Fibroblast of lung (primary cell): Measurements from ENCODE around the gene SMOC2. TPM values are rescaled to one million over a fixed set of nuclear protein-coding genes. Genes with fewer than 3 reads are reported as not detected.

Experiments used
- DNase-seq, 2 donors: peaks; one replicate each; pipeline versions ENCODE4 v3.0.0 to v3.0.0-alpha.2; 2010; ENCODE audit warnings: low read depth in 2 of 2
- H2AFZ ChIP-seq: 2 replicates; pipeline ENCODE4 v1.5.1; 2012; ENCODE audit warnings: low read length, control low read depth, inconsistent platforms
- H3K27ac ChIP-seq: 2 replicates; pipeline ENCODE4 v1.5.1; 2011; ENCODE audit warnings: low read length, control low read depth; ENCODE audit not compliant: insufficient read depth
- H3K27me3 ChIP-seq: 2 replicates; pipeline ENCODE4 v1.5.1; 2011; ENCODE audit warnings: mild to moderate bottlenecking, low read length; ENCODE audit not compliant: control insufficient read depth, insufficient read depth
- H3K36me3 ChIP-seq: 2 replicates; pipeline ENCODE4 v1.5.1; 2011; ENCODE audit warnings: low read length; ENCODE audit not compliant: control insufficient read depth, insufficient read depth
- H3K4me1 ChIP-seq: 2 replicates; pipeline ENCODE4 v1.5.1; 2011; ENCODE audit warnings: low read length; ENCODE audit not compliant: control insufficient read depth, insufficient read depth; ENCODE audit errors: extremely low read depth
- H3K4me2 ChIP-seq: 2 replicates; pipeline ENCODE4 v1.5.1; 2011; ENCODE audit warnings: low read length, control low read depth; ENCODE audit not compliant: insufficient read depth; ENCODE audit errors: extremely low read depth
- H3K4me3 ChIP-seq, 4 experiments: fragments of 200-600 bp in 1 of 4; sonication (generic) in 1 of 4; replicated peaks in 1 of 4; 2 replicates each; pipeline ENCODE4 v1.5.1; 2011 to 2016; ENCODE audit warnings: low read length in 4 of 4, low read depth in 3 of 4, mild to moderate bottlenecking in 3 of 4, control low read depth in 2 of 4, inconsistent platforms in 1 of 4, mixed read lengths in 1 of 4; ENCODE audit not compliant: insufficient read depth in 1 of 4; ENCODE audit errors: control extremely low read depth in 1 of 4
- H3K79me2 ChIP-seq: 2 replicates; pipeline ENCODE4 v1.5.1; 2012; ENCODE audit warnings: mild to moderate bottlenecking, low read length, inconsistent platforms; ENCODE audit not compliant: control insufficient read depth, insufficient read depth
- H3K9ac ChIP-seq: 2 replicates; pipeline ENCODE4 v1.5.1; 2011; ENCODE audit warnings: mild to moderate bottlenecking, low read length, control low read depth; ENCODE audit not compliant: insufficient read depth
- H3K9me3 ChIP-seq: 2 replicates; pipeline ENCODE4 v1.5.1; 2012; ENCODE audit warnings: low read depth, low read length; ENCODE audit not compliant: control insufficient read depth, insufficient read depth
- H4K20me1 ChIP-seq: 2 replicates; pipeline ENCODE4 v1.5.1; 2011; ENCODE audit warnings: low read length; ENCODE audit not compliant: control insufficient read depth, insufficient read depth; ENCODE audit errors: extremely low read depth
- EZH2 ChIP-seq: IDR thresholded peaks from 2 replicates; pipeline ENCODE4 v1.5.1; 2012; ENCODE audit warnings: low read length, control low read depth, mild to moderate bottlenecking; ENCODE audit errors: missing control alignments
- polyA plus RNA-seq, 2 donors: library from polyadenylated mRNA; depleted of rRNA in 1 of 2; stranded (reverse) in 1 of 2; unstranded in 1 of 2; fragments of >200 nt; gene quantifications; 2 replicates each; pipeline ENCODE4 v1.2.1, GENCODE V29; 2011 to 2012; ENCODE audit warnings: missing spikeins in 1 of 2
- total RNA-seq: library from RNA; depleted of rRNA; stranded (reverse); fragments of >200 nt; gene quantifications from 2 replicates; pipeline ENCODE4 v1.2.1, GENCODE V29; 2014
- TF ChIP-seq, protein P1 (sequence below), 2 donors: IDR thresholded peaks in 1 of 2; conservative IDR thresholded peaks in 1 of 2; 1 replicate in 1 of 2; 2 replicates in 1 of 2; pipeline ENCODE4 v1.5.1; 2011 to 2012; ENCODE audit warnings: low read length in 2 of 2, control low read depth in 1 of 2, inconsistent platforms in 1 of 2, low read depth in 1 of 2, mild to moderate bottlenecking in 1 of 2

The SMOC2 gene
- total and polyA plus RNA-seq, 2 donors (not counting 1 experiment from before 2014, with no cell fraction given): not detected

DNA sequence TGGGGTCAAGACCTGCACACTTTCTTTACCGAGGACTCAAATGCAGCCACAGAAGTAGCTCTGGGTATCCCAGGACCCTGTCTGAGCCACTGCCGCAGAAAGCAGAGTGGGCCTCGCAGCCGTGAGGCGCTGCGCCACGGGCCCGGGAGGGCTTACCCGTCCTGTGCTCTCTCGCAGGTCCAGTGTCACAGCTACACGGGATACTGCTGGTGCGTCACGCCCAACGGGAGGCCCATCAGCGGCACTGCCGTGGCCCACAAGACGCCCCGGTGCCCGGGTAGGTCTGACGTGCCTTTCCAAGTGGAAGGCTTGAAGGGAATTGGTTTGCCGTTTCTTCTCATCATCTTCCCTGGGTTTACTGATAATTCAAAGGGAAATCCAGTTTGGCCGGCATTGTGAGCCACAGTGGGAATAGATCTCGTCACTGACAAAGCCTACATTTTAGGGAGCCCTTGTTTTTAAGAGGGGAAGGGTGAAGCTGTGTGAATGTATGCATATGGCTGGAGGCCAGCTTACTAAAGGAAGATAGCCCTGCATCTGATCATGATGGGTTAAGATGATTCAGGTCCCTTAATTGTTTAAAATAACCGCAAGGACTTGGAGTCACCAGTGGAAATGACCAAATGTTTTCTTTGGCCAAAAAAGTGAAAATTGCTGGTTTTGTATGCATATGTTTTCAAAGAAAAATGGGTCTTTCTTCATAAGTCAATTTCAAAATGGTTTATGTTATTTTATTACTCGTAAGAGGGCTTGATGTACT is 86.6 kb downstream of the SMOC2 start:
- Histone ChIP-seq H3K4me3 (no peak overlapping the region), H3K9me3 (no peaks in the 10 kb centered on the region), H3K27me3 (no peaks in the 10 kb centered on the region), H4K20me1 (no peaks in the 10 kb centered on the region), H3K4me2 (no peak overlapping the region), H3K9ac (no peak overlapping the region), H2AFZ (no peak overlapping the region), H3K79me2 (no peaks in the 10 kb centered on the region), H3K36me3 (no peaks in the 10 kb centered on the region), H3K27ac (no peak overlapping the region), H3K4me1 (no peaks in the 10 kb centered on the region)
- DNase-seq: peak; percentile 35 to 72
- no peak for TF ChIP-seq EZH2
- TF ChIP-seq, protein P1, sequence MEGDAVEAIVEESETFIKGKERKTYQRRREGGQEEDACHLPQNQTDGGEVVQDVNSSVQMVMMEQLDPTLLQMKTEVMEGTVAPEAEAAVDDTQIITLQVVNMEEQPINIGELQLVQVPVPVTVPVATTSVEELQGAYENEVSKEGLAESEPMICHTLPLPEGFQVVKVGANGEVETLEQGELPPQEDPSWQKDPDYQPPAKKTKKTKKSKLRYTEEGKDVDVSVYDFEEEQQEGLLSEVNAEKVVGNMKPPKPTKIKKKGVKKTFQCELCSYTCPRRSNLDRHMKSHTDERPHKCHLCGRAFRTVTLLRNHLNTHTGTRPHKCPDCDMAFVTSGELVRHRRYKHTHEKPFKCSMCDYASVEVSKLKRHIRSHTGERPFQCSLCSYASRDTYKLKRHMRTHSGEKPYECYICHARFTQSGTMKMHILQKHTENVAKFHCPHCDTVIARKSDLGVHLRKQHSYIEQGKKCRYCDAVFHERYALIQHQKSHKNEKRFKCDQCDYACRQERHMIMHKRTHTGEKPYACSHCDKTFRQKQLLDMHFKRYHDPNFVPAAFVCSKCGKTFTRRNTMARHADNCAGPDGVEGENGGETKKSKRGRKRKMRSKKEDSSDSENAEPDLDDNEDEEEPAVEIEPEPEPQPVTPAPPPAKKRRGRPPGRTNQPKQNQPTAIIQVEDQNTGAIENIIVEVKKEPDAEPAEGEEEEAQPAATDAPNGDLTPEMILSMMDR (conservative IDR thresholded peaks at IDR 0.05 in 1 of 2, IDR thresholded peaks at IDR 0.05 in 1 of 2; ENCODE audit: low read depth in 1 of 2, low read length in 2 of 2): no peak

DNA sequence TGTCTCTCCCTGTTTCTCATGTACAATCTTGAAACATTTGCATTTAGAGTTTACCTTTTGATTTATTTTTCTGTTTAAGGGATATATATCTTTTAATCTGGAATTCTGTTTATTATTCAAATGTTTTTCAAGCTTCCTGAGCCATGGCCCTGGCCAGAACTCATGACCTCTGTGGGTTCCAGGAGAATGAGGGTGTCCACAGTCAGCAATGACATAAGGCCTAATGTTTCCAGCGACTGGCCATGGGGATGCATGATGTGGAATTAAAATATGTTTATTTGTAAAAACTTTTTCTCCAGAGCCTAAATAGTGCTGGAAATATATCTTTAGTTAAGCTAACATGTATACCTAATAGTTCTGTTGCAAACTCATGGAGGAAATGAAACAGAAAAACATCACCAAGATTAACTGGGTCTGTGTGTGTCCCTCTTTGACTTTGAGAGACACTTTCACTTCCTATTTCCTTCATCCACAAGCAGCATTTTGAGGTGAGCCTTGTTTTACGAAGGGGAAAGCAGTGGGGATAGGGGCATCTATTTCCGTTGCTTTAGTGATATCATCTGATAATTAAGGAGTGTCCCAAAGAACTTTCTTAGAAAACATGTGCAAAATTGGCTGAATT is 87.6 kb downstream of the SMOC2 start:
- no peak overlapping the region for H2AFZ ChIP-seq
- no peaks in the 10 kb centered on the region for H3K9me3 ChIP-seq
- H3K4me2 ChIP-seq: no peak overlapping the region
- no peaks in the 10 kb centered on the region for H3K27me3 ChIP-seq
- peak in 1 of 2 donors; percentile 36 for DNase-seq
- H3K79me2 ChIP-seq: no peaks in the 10 kb centered on the region
- no peak overlapping the region for H3K4me3 ChIP-seq
- no peak for TF ChIP-seq EZH2
- TF ChIP-seq, protein P1 (conservative IDR thresholded peaks at IDR 0.05 in 1 of 2, IDR thresholded peaks at IDR 0.05 in 1 of 2; ENCODE audit: low read depth in 1 of 2, low read length in 2 of 2): no peak
- no peak overlapping the region for H3K9ac ChIP-seq
- no peaks in the 10 kb centered on the region for H3K4me1 ChIP-seq
- no peaks in the 10 kb centered on the region for H3K36me3 ChIP-seq
- H3K27ac ChIP-seq: no peak overlapping the region
- H4K20me1 ChIP-seq: no peaks in the 10 kb centered on the region

DNA sequence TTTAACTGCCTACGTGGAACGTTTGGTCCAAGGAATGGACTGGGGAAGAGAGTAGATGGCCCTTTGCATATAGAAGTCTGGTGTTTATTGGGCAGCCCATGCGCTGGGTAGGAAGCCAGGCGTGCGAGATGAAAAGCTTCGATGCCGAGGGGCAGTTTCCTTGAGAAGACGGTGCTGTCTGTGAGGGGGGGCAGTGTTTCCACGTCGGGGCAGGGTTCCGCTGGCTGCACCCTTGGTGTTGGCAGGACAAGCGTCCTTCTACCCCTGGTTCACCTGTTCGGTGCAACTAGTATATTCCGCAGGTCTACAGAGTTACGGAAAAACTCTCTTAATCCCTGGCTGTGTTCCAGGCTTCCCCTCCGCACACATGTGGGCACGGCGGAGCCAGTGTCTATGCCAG is 88.2 kb downstream of the SMOC2 start:
- no peak for TF ChIP-seq EZH2
- TF ChIP-seq, protein P1 (conservative IDR thresholded peaks at IDR 0.05 in 1 of 2, IDR thresholded peaks at IDR 0.05 in 1 of 2; ENCODE audit: low read depth in 1 of 2, low read length in 2 of 2): no peak
- no peak overlapping the region for H3K4me3 ChIP-seq
- H3K4me1 ChIP-seq: no peaks in the 10 kb centered on the region
- no peak overlapping the region for H3K27ac ChIP-seq
- H4K20me1 ChIP-seq: no peaks in the 10 kb centered on the region
- H3K27me3 ChIP-seq: no peaks in the 10 kb centered on the region
- H3K4me2 ChIP-seq: no peak overlapping the region
- no peak overlapping the region for H2AFZ ChIP-seq
- no peaks in the 10 kb centered on the region for H3K79me2 ChIP-seq
- no peaks in the 10 kb centered on the region for H3K36me3 ChIP-seq
- DNase-seq: no peak
- no peaks in the 10 kb centered on the region for H3K9me3 ChIP-seq
- no peak overlapping the region for H3K9ac ChIP-seq
